Measurements from ENCODE around the gene RDH5.

RDH5 gene

DNA sequence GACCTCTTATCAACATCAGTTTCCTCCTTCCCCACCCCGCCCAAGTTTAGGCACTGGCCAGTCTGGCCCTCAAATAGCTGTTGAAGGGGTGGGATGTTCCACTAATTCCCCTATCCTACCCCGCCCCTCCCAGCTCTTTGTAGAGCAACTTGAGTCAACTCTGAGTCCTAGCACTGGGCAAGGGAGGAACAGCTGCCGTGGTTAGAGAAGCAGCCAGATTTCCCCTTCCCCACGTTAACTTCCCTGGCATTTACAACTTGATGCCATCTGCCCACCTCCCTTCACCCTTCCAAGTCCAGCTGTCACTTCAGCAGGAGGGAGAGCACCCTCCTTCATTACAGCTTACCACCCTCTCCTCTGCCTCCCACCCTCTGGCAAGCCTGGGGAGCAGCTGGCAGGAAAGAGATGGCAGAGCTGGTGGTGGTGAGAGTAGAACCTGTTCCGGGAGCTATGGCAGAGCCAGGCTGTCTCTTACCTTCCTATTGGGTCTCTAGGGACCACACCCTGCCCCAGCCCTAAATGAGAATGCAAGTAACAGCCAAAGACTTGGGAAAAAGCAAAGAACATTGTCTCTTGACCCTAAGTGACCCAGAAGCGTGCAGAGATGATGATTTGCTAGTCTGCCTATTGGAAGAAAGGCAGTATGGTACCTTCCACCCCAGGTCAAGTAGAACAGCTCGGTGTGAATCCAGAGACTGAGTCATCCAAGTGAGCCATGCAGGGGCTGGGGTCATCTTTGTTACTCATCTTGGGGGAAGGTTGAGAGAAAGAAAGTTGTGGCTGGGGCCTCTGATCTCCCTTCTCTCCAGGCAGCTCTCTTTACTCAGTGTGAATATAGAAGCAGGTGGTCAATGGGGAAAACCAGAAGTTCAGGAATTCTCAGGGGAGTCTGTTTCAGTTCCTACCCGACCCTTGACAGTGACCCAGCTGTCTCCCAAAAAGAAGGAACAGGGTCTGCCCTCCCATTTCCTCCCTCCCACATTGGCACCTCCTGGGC is 2.9 kb upstream of the RDH5 start:
- DNase-seq (ENCODE audit: low read depth, low spot score): peak; percentile 74
- peak overlapping the region; percentile 63 for H3K4me3 ChIP-seq (ENCODE audit: low read depth, low read length)
- TF ChIP-seq, protein P1, sequence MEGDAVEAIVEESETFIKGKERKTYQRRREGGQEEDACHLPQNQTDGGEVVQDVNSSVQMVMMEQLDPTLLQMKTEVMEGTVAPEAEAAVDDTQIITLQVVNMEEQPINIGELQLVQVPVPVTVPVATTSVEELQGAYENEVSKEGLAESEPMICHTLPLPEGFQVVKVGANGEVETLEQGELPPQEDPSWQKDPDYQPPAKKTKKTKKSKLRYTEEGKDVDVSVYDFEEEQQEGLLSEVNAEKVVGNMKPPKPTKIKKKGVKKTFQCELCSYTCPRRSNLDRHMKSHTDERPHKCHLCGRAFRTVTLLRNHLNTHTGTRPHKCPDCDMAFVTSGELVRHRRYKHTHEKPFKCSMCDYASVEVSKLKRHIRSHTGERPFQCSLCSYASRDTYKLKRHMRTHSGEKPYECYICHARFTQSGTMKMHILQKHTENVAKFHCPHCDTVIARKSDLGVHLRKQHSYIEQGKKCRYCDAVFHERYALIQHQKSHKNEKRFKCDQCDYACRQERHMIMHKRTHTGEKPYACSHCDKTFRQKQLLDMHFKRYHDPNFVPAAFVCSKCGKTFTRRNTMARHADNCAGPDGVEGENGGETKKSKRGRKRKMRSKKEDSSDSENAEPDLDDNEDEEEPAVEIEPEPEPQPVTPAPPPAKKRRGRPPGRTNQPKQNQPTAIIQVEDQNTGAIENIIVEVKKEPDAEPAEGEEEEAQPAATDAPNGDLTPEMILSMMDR (IDR thresholded peaks at IDR 0.05; ENCODE audit: low read depth, low read length): no peak
- in situ Hi-C loops (cut with HindIII; ENCODE audit: low sequenced_read_pairs): no loop called here

DNA sequence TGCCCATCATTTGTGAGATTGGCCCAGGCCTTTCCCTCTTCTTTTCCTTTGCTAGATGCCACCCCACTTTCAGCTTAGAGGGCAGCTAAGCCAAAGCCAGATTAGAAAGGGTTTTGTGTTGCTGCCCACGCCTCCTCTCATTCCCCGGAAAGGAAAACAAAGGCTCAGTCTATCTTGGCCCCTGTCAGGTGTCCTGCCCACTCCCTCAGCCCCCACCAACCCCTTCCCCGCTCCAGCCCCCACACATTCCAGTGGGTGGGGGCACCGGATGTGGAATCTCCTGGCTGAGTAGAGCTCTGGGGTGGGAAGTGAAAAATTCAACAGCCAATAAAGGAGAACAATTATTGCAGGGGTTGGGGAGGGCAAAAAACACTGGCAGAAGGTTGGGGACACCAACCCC is 2.2 kb upstream of the RDH5 start:
- no peak for DNase-seq (ENCODE audit: low read depth, low spot score)
- H3K4me3 ChIP-seq (ENCODE audit: low read depth, low read length): no peak overlapping the region
- TF ChIP-seq, protein P1 (IDR thresholded peaks at IDR 0.05; ENCODE audit: low read depth, low read length): no peak
- in situ Hi-C loops (cut with HindIII; ENCODE audit: low sequenced_read_pairs): no loop called here

DNA sequence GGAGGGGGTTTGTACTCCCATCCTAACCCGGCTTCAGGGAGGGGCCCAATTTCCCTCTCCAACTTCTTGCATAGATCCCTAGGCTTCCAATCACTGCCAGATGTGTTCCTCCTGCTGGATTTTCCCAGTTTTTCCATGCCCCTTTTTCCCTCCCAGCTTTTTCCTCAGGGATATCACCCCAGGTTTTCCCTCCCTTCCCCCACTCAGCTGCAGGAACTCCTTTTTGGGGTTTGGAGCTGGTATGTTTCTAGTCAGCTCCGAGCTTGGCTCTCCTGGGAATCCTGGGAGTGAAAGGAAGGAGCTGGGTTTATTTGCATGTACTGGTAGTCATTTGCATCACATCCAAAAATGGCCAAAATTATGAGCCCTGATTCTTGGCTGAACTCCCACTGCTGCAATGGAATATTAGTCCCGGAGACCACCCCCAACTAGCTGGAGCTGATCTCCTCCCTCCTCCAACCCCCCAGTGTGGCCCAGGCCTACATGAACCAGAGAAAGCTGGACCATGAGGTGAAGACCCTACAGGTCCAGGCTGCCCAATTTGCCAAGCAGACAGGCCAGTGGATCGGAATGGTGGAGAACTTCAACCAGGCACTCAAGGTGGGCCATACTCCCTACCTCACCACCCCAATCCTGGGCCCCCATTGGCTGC is 1.4 kb upstream of the RDH5 start:
- DNase-seq (ENCODE audit: low read depth, low spot score): no peak
- no peak overlapping the region for H3K4me3 ChIP-seq (ENCODE audit: low read depth, low read length)
- TF ChIP-seq, protein P1 (IDR thresholded peaks at IDR 0.05; ENCODE audit: low read depth, low read length): no peak
- in situ Hi-C loops (cut with HindIII; ENCODE audit: low sequenced_read_pairs): no loop called here

DNA sequence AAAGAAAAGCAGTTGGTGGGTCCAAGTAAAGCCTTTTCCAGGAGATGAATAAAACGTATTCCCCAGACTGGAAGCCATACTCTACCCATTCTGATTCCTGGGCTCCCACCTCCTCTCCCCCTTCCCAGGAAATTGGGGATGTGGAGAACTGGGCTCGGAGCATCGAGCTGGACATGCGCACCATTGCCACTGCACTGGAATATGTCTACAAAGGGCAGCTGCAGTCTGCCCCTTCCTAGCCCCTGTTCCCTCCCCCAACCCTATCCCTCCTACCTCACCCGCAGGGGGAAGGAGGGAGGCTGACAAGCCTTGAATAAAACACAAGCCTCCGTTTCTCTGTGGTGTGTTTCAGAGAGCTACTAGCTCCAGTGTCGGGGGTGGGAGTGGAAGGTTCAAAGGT is 822 bp upstream of the RDH5 start:
- H3K4me3 ChIP-seq (ENCODE audit: low read depth, low read length): no peak overlapping the region
- TF ChIP-seq, protein P1 (IDR thresholded peaks at IDR 0.05; ENCODE audit: low read depth, low read length): no peak
- DNase-seq (ENCODE audit: low read depth, low spot score): no peak
- in situ Hi-C loops (cut with HindIII; ENCODE audit: low sequenced_read_pairs): no loop called here

DNA sequence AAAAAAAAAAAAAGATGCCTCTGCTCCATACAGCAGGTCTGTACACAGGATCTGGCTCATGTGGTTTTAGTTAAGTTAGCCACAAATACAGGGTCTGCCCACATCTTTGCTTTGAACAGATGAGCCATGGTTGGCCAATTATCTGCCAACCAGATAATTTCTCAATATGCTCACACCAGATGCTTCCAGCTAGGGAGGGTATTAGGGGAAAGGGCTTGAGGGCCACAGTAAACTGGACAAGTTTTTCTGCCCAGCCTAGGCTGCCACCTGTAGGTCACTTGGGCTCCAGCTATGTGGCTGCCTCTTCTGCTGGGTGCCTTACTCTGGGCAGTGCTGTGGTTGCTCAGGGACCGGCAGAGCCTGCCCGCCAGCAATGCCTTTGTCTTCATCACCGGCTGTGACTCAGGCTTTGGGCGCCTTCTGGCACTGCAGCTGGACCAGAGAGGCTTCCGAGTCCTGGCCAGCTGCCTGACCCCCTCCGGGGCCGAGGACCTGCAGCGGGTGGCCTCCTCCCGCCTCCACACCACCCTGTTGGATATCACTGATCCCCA is 776 bp downstream of the RDH5 start:
- TF ChIP-seq, protein P1 (IDR thresholded peaks at IDR 0.05; ENCODE audit: low read depth, low read length): peak; percentile 66
- H3K4me3 ChIP-seq (ENCODE audit: low read depth, low read length): no peak overlapping the region
- in situ Hi-C loops (cut with HindIII; ENCODE audit: low sequenced_read_pairs): no loop called here
- DNase-seq (ENCODE audit: low read depth, low spot score): peak; percentile 94

DNA sequence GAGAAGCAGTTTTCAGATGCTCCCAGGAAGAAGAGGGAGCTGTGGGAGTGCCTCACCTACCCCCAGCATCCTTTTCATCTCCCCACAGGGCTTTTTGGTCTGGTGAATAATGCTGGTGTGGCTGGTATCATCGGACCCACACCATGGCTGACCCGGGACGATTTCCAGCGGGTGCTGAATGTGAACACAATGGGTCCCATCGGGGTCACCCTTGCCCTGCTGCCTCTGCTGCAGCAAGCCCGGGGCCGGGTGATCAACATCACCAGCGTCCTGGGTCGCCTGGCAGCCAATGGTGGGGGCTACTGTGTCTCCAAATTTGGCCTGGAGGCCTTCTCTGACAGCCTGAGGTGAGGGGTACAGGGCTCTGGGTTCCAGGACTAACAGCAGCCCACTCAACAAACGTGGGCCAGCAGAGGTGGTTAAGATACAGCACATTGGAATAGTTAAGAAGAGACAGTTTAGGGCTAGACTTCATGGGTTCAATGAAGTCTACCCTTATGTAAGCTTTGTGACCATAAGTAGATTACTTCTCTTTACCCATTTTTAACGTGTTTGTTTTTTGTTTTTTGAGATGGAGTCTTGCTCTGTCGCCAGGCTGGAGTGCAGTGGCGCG is 1.5 kb downstream of the RDH5 start:
- no peak for DNase-seq (ENCODE audit: low read depth, low spot score)
- in situ Hi-C loops (cut with HindIII; ENCODE audit: low sequenced_read_pairs): no loop called here
- TF ChIP-seq, protein P1 (IDR thresholded peaks at IDR 0.05; ENCODE audit: low read depth, low read length): no peak
- no peak overlapping the region for H3K4me3 ChIP-seq (ENCODE audit: low read depth, low read length)
